Measurements from ENCODE around the gene PPM1L. TPM values are rescaled to one million over a fixed set of nuclear protein-coding genes. Genes with fewer than 3 reads are reported as not detected.

The PPM1L gene
- total RNA-seq, 1 experiment from 2014 or later, result 7.3 TPM

- H3K4ac ChIP-seq (ENCODE audit: low read depth, low read length), result no peak overlapping the region
- no peak overlapping the region for H3K14ac ChIP-seq (ENCODE audit: insufficient read depth, low read length)
- no peak overlapping the region for H3K9ac ChIP-seq (ENCODE audit: extremely low read depth, insufficient read length, low read length)
- Mint-ChIP-seq H3K36me3 (ENCODE audit: insufficient read depth in 1 of 3, low read depth in 3 of 3) (peaks cover 0 to 1% (median 0%) of the 10 kb centered on the region in 3 experiments; a peak in 2 of 7 replicates), H3K4me1 (peaks cover 27 to 30% of the 10 kb centered on the region in 2 experiments), H3K27me3 (ENCODE audit: low read depth) (peaks cover 57% of the 10 kb centered on the region), H3K4me3 (peak overlapping the region; percentile 86 to 96), H3K9me3 (peaks cover 0 to 4% of the 10 kb centered on the region in 2 experiments; a peak in 3 of 5 replicates), H3K27ac (peak overlapping the region in 1 of 3 experiments; percentile 35; a peak in 1 of 7 replicates)
- no peaks in the 10 kb centered on the region for H3K79me1 ChIP-seq (ENCODE audit: insufficient read depth, low read depth, low read length, poor library complexity, severe bottlenecking)
- H4K20me1 ChIP-seq (ENCODE audit: control insufficient read depth, insufficient read depth, insufficient read length), result no peaks in the 10 kb centered on the region
- no peak overlapping the region for H2BK120ac ChIP-seq (ENCODE audit: low read depth, low read length, poor library complexity, severe bottlenecking)
- no CpG with 5 or more reads among the region's 27 CpGs for WGBS (ENCODE audit: extremely low coverage, insufficient read length, low lambda C conversion rate)
- H3K56ac ChIP-seq (ENCODE audit: insufficient read length, low read depth, low read length), result no peak overlapping the region
- H3K23me2 ChIP-seq (ENCODE audit: insufficient read length, low read depth, low read length, poor library complexity, severe bottlenecking), result peaks cover 23% of the 10 kb centered on the region
- H4K91ac ChIP-seq (ENCODE audit: insufficient read length, low read depth, low read length), result no peak overlapping the region
- no peak overlapping the region for H2BK5ac ChIP-seq (ENCODE audit: insufficient read length, low read length)
- no peak overlapping the region for H2BK15ac ChIP-seq (ENCODE audit: low read depth, low read length)
- H3K4me1 ChIP-seq (ENCODE audit: insufficient read depth, low read length), result no peaks in the 10 kb centered on the region
- no peaks in the 10 kb centered on the region for H3K79me2 ChIP-seq (ENCODE audit: insufficient read depth, low read length)
- no peak overlapping the region for H3T11ph ChIP-seq (ENCODE audit: low read length)
- no peak overlapping the region for H3K27ac ChIP-seq (ENCODE audit: insufficient read length, low read depth, low read length)
- H2BK12ac ChIP-seq (ENCODE audit: insufficient read length, low read depth, low read length), result no peak overlapping the region
- no peak overlapping the region for H3K18ac ChIP-seq (ENCODE audit: insufficient read length, low read depth, low read length)
- TF ChIP-seq, protein P1, sequence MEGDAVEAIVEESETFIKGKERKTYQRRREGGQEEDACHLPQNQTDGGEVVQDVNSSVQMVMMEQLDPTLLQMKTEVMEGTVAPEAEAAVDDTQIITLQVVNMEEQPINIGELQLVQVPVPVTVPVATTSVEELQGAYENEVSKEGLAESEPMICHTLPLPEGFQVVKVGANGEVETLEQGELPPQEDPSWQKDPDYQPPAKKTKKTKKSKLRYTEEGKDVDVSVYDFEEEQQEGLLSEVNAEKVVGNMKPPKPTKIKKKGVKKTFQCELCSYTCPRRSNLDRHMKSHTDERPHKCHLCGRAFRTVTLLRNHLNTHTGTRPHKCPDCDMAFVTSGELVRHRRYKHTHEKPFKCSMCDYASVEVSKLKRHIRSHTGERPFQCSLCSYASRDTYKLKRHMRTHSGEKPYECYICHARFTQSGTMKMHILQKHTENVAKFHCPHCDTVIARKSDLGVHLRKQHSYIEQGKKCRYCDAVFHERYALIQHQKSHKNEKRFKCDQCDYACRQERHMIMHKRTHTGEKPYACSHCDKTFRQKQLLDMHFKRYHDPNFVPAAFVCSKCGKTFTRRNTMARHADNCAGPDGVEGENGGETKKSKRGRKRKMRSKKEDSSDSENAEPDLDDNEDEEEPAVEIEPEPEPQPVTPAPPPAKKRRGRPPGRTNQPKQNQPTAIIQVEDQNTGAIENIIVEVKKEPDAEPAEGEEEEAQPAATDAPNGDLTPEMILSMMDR (conservative IDR thresholded peaks at IDR 0.05), result no peak
- no peak overlapping the region for H2AK5ac ChIP-seq (ENCODE audit: insufficient read length, low read length)
- no peak overlapping the region for H3K23ac ChIP-seq (ENCODE audit: insufficient read length, low read depth, low read length)
- peak; percentile 54 for DNase-seq
- H3K4me2 ChIP-seq (ENCODE audit: insufficient read depth, insufficient read length, low read length), result peak overlapping the region; percentile 77
- H3K9me3 ChIP-seq (ENCODE audit: control insufficient read depth, low read depth, low read length), result no peaks in the 10 kb centered on the region
- H3K27me3 ChIP-seq (ENCODE audit: insufficient read depth, low read length), result peaks cover 10% of the 10 kb centered on the region; the same call in 1 of the 2 replicates
- no peak overlapping the region for H2AFZ ChIP-seq (ENCODE audit: low read length)
- no peak overlapping the region for H4K5ac ChIP-seq (ENCODE audit: insufficient read length, low read depth, low read length)
- H4K8ac ChIP-seq (replicated peaks; ENCODE audit: insufficient read length, low read depth, low read length), result no peak overlapping the region
- H2BK20ac ChIP-seq (ENCODE audit: low read depth, low read length, poor library complexity, severe bottlenecking), result no peak overlapping the region
Measured at GRCh38 chr3:160754371-160754854, 1.6 kb upstream of the PPM1L start.
